ENCODE measurements around the gene SLC22A14. TPM values are rescaled to one million over a fixed set of nuclear protein-coding genes. Genes with fewer than 3 reads are reported as not detected.

SLC22A14 gene
- total RNA-seq, 1 experiment from 2014 or later = 0.22 TPM

GRCh38 chr3:38235466-38235865, 46.6 kb upstream of the SLC22A14 start:
- CTCF ChIA-PET = no interaction called here
- TF ChIP-seq RAD21 (IDR thresholded peaks at IDR 0.05; ENCODE audit: low read depth) = no peak
- no peak for TF ChIP-seq CBX3 (IDR thresholded peaks at IDR 0.05; ENCODE audit: low read depth)
- TF ChIP-seq EZH2phosphoT487 (IDR thresholded peaks at IDR 0.05; ENCODE audit: borderline replicate concordance) = no peak
- TF ChIP-seq EZH2 (IDR thresholded peaks at IDR 0.05) = no peak
- TF ChIP-seq SIN3A (IDR thresholded peaks at IDR 0.05; ENCODE audit: low read depth) = no peak
- TF ChIP-seq ZFX (IDR thresholded peaks at IDR 0.05) = no peak
- TF ChIP-seq FOSL1 (IDR thresholded peaks at IDR 0.05; ENCODE audit: low read depth) = no peak
- no peak for TF ChIP-seq CEBPB (IDR thresholded peaks at IDR 0.05; ENCODE audit: low read depth)
- no peak for TF ChIP-seq JUND (IDR thresholded peaks at IDR 0.05)
- TF ChIP-seq MAX (IDR thresholded peaks at IDR 0.05) = no peak
- TF ChIP-seq POLR2AphosphoS5 (IDR thresholded peaks at IDR 0.05; ENCODE audit: low read depth, low read length) = no peak
- TF ChIP-seq ATF3 (IDR thresholded peaks at IDR 0.05) = no peak
- no peak for TF ChIP-seq POLR2A (IDR thresholded peaks at IDR 0.05; ENCODE audit: borderline replicate concordance, extremely low read depth, insufficient read depth, insufficient read length)
- TF ChIP-seq REST (IDR thresholded peaks at IDR 0.05; ENCODE audit: low read depth) = no peak
- TF ChIP-seq SP1 (IDR thresholded peaks at IDR 0.05; ENCODE audit: low read depth) = no peak
- no peak for TF ChIP-seq EGR1 (IDR thresholded peaks at IDR 0.05; ENCODE audit: low read depth)
- TF ChIP-seq TCF7L2 (IDR thresholded peaks at IDR 0.05; ENCODE audit: borderline replicate concordance, extremely low read depth, insufficient read depth, insufficient read length) = no peak
- TF ChIP-seq CTCF (IDR thresholded peaks at IDR 0.05 in 2 of 3, conservative IDR thresholded peaks at IDR 0.05 in 1 of 3; ENCODE audit: borderline replicate concordance in 1 of 3, insufficient read depth in 1 of 3, low read depth in 2 of 3, low read length in 2 of 3) = no peak
- no peak overlapping the region for H3K4me3 ChIP-seq (replicated peaks in 1 of 2; ENCODE audit: low read depth in 1 of 2, low read length in 2 of 2)
- H3K27me3 ChIP-seq (ENCODE audit: insufficient read depth, low read length) = no peaks in the 10 kb centered on the region
- peaks cover 4% of the 10 kb centered on the region for H3K79me2 ChIP-seq (ENCODE audit: insufficient read depth, low read length)
- RAD21 ChIA-PET (ENCODE audit: low non-redundant PET in 1 of 2, low total read pairs in 2 of 2, uncharacterized antibody in 2 of 2, unreplicated experiment in 2 of 2) = no interaction called here
- no peaks in the 10 kb centered on the region for H3K9me2 ChIP-seq (ENCODE audit: insufficient read depth)
- POLR2A ChIA-PET = no interaction called here
- no peak for ATAC-seq
- intact Hi-C loops (cut with micrococcal nuclease) = no loop called here
- H3K4me1 ChIP-seq (ENCODE audit: control insufficient read depth in 1 of 2, insufficient read depth in 2 of 2, low read length in 2 of 2) = no peaks in the 10 kb centered on the region
- no peak overlapping the region for H3K4me2 ChIP-seq (ENCODE audit: low read length)
- H3K36me3 ChIP-seq (ENCODE audit: control insufficient read depth in 1 of 2, insufficient read depth in 2 of 2, low read length in 2 of 2) = peaks cover 0 to 3% of the 10 kb centered on the region in 2 experiments; a peak in 1 of 4 replicates
- H3K27ac ChIP-seq (ENCODE audit: low read depth, low read length) = no peak overlapping the region
- DNase-seq (ENCODE audit: low read depth, low spot score) = no peak
- H4K20me1 ChIP-seq (ENCODE audit: insufficient read depth) = no peaks in the 10 kb centered on the region
- H2AFZ ChIP-seq (ENCODE audit: low read depth, low read length, poor library complexity, severe bottlenecking) = no peak overlapping the region
- H3K9ac ChIP-seq (ENCODE audit: low read length) = no peak overlapping the region
- no peaks in the 10 kb centered on the region for H3K9me3 ChIP-seq (ENCODE audit: control insufficient read depth in 1 of 2, insufficient read depth in 1 of 2, low read depth in 1 of 2, low read length in 2 of 2)
- no TSS peak for BruUV-seq (replicated peaks)
